ENCODE measurements around the gene GLI3.

The GLI3 gene

DNA sequence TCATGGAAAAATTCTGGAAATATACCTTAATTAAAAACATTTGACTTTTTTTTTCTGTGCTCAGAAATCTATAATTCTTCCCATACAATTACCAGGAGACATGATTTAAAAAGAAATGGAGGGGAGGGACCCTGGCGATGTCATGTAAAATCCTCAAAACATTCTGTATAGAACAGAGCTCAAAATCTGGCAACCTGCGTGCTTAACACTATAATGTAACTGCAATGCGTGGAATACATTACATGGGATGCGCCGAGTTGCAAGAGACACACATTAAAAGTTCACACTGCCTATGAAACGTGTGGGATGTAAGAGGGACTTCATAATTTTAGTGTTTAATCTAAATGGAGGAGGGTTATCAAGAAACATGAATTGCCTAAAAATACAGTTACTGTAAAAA lies 215.0 kb downstream of the GLI3 start:
- no peak for DNase-seq
- Mint-ChIP-seq H3K27me3 (no peaks in the 10 kb centered on the region), H3K27ac (no peak overlapping the region), H3K4me3 (no peak overlapping the region), H3K4me1 (no peaks in the 10 kb centered on the region), H3K36me3 (no peaks in the 10 kb centered on the region), H3K9me3 (no peaks in the 10 kb centered on the region)
- CTCF ChIA-PET = no interaction called here

DNA sequence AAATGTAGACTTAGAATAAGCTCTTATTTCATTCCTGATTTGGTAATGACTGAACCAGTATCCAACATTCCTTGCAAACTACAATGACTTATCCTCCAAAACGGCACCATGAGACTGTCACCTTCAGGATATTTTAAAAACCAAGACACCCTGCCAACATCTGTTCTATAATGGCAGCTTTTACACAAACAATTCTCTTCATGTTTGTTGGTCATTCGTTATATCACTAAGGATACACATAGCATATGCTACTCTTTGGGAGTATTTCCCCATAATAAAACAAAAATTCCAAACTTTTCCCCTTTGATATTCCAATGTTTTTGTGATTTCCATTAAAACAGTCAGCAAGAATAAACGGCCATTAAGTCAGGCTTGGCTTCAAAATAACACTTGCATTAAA lies 215.4 kb downstream of the GLI3 start:
- Mint-ChIP-seq H3K4me1 (no peaks in the 10 kb centered on the region), H3K27me3 (no peaks in the 10 kb centered on the region), H3K4me3 (no peak overlapping the region), H3K9me3 (no peaks in the 10 kb centered on the region), H3K36me3 (no peaks in the 10 kb centered on the region), H3K27ac (no peak overlapping the region)
- DNase-seq = no peak
- CTCF ChIA-PET = no interaction called here

DNA sequence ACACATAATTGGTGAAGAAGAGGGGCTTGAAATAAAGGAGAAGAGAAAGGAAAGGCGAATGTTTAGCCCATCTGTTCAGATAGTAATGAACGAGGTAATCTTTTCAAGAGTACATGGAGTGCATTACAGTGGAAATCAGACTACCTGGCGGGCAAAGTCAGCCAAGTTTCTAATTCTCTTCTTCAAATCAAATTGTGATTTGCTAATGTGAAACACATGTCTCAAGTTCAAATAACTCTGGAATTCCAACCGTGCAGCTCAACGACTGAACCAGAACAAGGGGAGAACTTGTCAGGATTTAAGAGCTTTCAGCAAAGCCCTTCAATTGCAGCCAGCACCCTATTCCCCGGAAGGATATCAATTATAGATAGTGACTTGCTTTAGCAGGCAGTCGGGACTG lies 216.9 kb downstream of the GLI3 start:
- Mint-ChIP-seq H3K4me3 (no peak overlapping the region), H3K27ac (no peak overlapping the region), H3K9me3 (no peaks in the 10 kb centered on the region), H3K36me3 (no peaks in the 10 kb centered on the region), H3K27me3 (no peaks in the 10 kb centered on the region), H3K4me1 (no peaks in the 10 kb centered on the region)
- DNase-seq = no peak
- CTCF ChIA-PET = no interaction called here

DNA sequence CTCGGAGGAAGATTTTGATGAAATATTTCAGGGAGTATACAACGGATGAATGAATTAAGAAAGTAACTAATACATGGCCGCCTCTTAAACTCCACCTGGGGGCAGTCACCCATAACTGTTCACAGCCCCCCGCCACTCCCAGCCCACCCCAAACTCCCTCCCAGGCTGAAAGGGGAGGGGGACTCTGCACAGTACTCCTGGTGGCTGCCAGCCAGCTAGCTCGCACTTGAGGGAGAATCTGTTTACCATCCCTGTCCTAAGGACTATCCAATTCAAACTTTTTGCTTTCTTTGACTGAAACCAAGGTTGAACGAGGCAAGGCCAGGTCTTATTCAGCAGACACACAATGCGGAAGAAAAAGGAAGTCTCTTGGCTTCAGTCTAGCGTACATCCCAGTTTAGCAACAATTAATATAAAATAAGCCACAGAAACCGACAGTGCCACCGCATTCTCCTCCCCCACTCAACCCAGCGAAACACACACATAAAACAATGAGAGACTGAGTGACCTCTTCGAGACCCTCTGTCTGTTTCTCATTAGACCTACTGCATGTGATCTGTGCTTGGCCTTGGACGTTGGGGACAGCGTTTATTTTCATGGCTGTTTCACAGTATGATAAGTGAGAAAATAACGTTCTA lies 219.5 kb downstream of the GLI3 start:
- Mint-ChIP-seq H3K36me3 (no peaks in the 10 kb centered on the region), H3K4me1 (no peaks in the 10 kb centered on the region), H3K4me3 (no peak overlapping the region), H3K27me3 (no peaks in the 10 kb centered on the region), H3K27ac (no peak overlapping the region), H3K9me3 (peaks cover 4% of the 10 kb centered on the region)
- DNase-seq = no peak
- CTCF ChIA-PET = no interaction called here

DNA sequence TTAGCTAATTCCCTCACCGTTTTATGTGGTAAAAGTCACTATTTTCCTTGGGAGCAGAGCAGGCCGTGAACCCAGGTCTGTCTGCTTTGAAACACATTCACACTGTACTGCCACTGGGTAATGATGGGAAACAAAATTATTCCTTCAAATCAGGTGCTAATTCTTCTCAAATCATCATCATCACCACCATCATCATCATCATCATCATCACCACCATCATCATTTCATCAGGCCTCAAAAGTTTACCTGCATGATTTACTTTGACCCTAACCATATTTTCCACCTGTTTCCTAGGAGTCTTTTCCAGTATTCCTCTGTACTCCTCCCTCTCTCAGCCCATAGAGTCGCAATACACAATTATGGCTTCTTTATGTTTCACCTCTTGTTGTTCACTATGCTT lies 220.5 kb downstream of the GLI3 start:
- Mint-ChIP-seq H3K4me1 (no peaks in the 10 kb centered on the region), H3K27ac (no peak overlapping the region), H3K4me3 (no peak overlapping the region)

DNA sequence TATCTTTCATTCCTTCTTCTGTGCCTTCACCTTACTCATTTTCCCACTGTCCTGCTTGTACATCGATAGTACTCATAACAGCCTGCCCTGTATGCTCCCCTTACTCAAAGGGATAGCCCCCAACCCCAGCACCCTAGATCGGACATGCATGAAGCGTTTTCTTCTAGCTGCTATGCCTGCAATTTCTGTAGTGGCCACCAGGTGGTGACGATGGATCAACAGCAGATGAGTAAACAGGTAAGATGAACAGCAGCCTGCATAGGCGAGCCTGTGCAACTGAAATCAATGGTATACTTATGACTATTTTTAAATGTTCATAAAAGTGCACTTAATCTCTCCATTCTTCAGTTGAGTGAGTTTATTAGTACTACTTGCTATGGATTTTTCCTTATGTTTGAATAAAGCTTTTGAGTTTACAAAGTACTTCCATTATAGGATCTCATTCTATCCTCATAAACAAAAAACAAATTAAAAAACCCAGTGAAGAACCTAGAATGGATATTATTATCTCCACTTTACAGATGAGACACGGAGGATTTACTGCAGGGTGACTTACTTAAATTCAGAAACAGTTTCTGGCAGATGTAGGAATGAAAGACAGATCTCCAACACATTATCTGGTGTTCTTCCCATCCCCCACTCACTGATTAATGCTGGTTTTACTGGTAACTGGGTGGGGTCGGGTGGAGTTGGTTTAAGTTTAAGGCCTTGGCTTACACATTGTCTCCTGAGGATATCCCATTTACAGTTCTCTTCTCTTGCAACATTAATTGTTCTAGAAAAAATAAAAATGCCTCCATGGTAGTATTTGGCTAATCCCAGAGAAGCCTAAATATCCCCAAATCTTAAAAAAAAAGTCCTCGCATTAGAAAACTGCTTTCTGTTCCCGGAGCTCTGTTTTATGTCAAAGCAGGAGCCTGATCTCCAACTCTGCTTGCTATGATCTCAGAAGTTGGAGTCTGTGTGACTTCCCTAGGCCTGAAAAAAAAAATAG lies 222.1 kb downstream of the GLI3 start:
- no peaks in the 10 kb centered on the region for H3K36me3 Mint-ChIP-seq
- H3K27me3 Mint-ChIP-seq = no peaks in the 10 kb centered on the region
- no peak overlapping the region for H3K4me3 Mint-ChIP-seq
- peaks cover 4% of the 10 kb centered on the region for H3K9me3 Mint-ChIP-seq
- no peaks in the 10 kb centered on the region for H3K4me1 Mint-ChIP-seq
- CTCF ChIA-PET = interaction anchor here (0.6 to 1.5 kb wide), 4 partner anchors 9 to 861 kb away, joined by 3 read pairs; no protein-coding TSS in a partner anchor
- DNase-seq = peak; percentile 61
- no peak overlapping the region for H3K27ac Mint-ChIP-seq

More for the DNA sequence above, 220.5 kb downstream of the GLI3 start:
- peaks cover 4% of the 10 kb centered on the region for H3K9me3 Mint-ChIP-seq
- CTCF ChIA-PET = no interaction called here
- no peaks in the 10 kb centered on the region for H3K36me3 Mint-ChIP-seq
- no peaks in the 10 kb centered on the region for H3K27me3 Mint-ChIP-seq
- no peak for DNase-seq

DNA sequence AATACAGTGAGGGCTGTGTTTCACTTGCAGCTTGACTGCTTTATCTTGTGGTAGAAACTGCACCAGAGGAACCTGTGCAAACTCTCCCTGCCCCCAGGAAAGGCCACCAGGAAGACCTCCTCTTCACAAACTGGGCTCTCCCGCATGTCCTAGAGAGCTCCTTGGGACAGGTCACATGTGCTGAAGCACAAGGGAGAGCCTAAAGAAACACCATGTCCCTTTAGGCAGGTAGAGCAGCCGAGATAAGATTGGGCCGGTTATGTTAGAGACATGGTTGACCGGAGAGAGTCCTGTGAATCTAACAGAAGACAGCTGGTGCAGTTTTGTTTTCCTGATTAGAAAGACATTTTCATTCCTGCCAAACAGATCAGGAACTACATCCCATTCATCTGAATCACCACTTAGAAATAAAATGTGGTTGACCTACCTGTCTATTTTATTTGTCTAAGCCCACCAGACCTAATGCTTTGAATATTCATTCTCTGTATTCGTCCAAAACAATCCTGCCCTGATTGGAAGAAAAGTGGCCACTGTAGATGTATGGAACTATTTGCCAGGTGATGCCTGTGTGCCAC lies 224.1 kb downstream of the GLI3 start:
- Mint-ChIP-seq H3K4me1 (no peaks in the 10 kb centered on the region), H3K27ac (no peak overlapping the region), H3K9me3 (peaks cover 4% of the 10 kb centered on the region), H3K27me3 (peaks cover 4% of the 10 kb centered on the region), H3K4me3 (no peak overlapping the region), H3K36me3 (no peaks in the 10 kb centered on the region)
- DNase-seq = no peak
- CTCF ChIA-PET = interaction anchor here (0.7 kb wide), 1 partner anchor 864 kb away, joined by 3 read pairs; no protein-coding TSS in a partner anchor

DNA sequence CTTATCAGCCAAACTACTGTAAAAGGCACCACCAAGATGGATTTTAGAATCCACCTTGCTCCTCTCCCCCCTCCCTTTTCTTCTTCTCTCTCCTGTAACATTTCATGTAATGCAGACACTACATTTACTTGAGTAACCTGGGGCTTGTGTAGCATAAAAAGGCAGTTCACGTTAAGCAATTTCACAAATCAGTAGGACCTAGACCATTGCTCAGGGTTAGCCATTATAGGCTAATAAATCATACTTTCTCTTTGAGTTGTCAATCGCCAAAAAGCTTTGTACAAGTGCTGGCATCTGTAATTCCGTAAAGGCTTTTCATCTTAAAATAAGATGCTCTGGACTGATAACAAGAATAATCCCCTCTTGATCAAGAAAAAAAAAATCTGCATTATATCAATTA lies 224.7 kb downstream of the GLI3 start:
- no peaks in the 10 kb centered on the region for H3K4me1 Mint-ChIP-seq
- H3K27ac Mint-ChIP-seq = no peak overlapping the region
- H3K9me3 Mint-ChIP-seq = peaks cover 4% of the 10 kb centered on the region
- H3K4me3 Mint-ChIP-seq = no peak overlapping the region
- H3K27me3 Mint-ChIP-seq = peaks cover 4% of the 10 kb centered on the region
- DNase-seq = no peak
- CTCF ChIA-PET = no interaction called here
- H3K36me3 Mint-ChIP-seq = no peaks in the 10 kb centered on the region

DNA sequence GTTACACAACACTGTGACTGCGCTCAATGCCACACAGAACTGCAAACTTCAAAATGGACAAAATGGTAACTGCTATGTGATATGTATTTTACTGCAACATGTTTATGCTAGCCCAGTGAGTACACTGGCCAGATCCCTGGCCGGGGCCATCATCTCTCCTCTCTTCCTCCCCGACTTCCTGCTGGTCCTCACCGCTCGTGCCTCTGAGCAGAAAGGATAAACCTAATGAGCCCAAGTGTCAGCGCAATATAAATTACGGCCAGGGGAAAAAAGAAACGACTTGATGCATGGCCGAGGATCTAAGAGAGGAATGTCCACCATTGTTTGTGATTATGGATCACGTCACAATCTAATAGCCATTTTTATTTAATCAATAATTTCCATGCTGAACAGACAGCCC lies 225.2 kb downstream of the GLI3 start:
- CTCF ChIA-PET = no interaction called here
- no peak overlapping the region for H3K4me3 Mint-ChIP-seq

DNA sequence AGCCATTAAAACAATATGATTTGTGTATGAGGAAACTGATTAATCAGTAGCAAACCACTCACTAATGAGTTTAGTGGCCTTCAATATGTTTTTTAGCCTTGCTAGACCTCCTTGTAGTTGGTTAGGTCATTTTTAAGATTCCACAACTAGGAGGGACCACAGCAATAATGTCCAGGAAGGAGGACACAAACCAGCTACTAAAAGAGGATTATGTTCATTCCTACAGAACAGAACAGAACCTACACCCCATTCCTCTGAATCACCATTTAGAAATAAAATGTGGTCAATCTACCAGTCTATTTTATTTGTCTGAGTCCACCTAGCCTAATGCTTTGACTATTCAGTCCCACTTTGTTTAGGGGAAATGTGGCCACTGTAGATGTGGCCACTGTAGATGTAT lies 226.3 kb downstream of the GLI3 start:
- no peak for DNase-seq
- Mint-ChIP-seq H3K27ac (no peak overlapping the region), H3K9me3 (peaks cover 4% of the 10 kb centered on the region), H3K36me3 (no peaks in the 10 kb centered on the region), H3K27me3 (peaks cover 4% of the 10 kb centered on the region), H3K4me1 (no peaks in the 10 kb centered on the region), H3K4me3 (no peak overlapping the region)
- CTCF ChIA-PET = no interaction called here

More for the DNA sequence above, 225.2 kb downstream of the GLI3 start:
- Mint-ChIP-seq H3K27me3 (peaks cover 4% of the 10 kb centered on the region), H3K9me3 (peaks cover 4% of the 10 kb centered on the region), H3K4me1 (no peaks in the 10 kb centered on the region), H3K27ac (no peak overlapping the region), H3K36me3 (no peaks in the 10 kb centered on the region)
- DNase-seq = no peak

DNA sequence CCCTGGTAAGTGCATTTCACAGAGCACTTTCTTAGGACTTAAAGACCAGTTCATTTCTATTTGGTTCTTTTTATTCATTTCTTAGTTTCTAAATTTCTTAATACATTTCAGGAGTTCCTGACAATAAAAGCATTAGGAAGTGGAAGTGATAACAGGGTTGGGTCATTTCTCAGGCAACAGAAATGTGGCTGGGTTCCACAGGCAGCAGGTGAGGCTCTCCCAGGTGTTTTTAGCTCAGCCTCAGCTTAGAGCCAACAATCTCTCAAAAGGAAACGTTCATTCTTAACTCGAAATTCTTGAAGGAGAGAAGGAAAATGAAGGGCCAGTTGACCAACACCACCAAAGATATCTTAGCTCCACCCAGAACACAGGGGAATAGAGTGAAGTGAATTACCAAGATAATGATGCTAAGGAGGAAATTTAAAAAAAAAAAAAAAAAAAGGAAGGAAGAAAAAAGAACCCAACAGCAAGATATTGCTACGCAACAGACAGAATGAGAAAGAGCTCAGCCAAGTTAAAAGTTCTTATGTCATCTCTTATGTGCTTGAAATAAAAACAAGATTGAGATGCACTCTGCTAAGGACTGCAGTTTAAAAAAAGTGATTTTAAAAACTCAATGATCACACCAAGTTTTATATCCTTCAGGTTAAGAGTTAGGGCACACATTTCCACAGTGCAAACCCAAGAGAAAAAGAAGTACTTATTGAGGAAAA lies 230.1 kb downstream of the GLI3 start:
- H3K27me3 Mint-ChIP-seq = peaks cover 4% of the 10 kb centered on the region
- H3K4me1 Mint-ChIP-seq = no peaks in the 10 kb centered on the region
- CTCF ChIA-PET = interaction anchor here (1.0 kb wide), 1 partner anchor 8 kb away, joined by 3 read pairs; no protein-coding TSS in a partner anchor
- H3K4me3 Mint-ChIP-seq = no peak overlapping the region
- no peaks in the 10 kb centered on the region for H3K36me3 Mint-ChIP-seq
- H3K27ac Mint-ChIP-seq = no peak overlapping the region
- no peaks in the 10 kb centered on the region for H3K9me3 Mint-ChIP-seq
- DNase-seq = no peak

DNA sequence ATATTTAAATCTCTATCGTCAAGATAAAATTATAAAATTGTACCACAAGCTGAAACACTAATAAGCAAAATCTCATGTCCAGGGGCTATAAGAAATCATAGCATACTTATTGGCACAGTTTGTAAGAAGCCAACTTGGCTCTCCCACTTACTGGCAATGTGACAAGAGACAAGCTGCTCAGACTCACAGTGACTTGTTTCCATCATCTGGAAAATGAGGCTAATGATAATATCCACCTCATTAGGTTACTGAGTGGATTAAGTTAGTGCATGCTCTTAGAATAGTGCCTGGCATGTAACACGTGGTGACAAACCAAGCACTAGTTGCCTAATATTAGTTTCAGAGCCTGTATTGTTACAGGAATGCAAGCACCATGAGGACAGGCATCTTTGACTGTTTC lies 234.4 kb downstream of the GLI3 start:
- Mint-ChIP-seq H3K27me3 (no peaks in the 10 kb centered on the region), H3K4me3 (no peak overlapping the region), H3K27ac (no peak overlapping the region), H3K4me1 (no peaks in the 10 kb centered on the region), H3K36me3 (no peaks in the 10 kb centered on the region), H3K9me3 (no peaks in the 10 kb centered on the region)
- DNase-seq = no peak
- CTCF ChIA-PET = no interaction called here

DNA sequence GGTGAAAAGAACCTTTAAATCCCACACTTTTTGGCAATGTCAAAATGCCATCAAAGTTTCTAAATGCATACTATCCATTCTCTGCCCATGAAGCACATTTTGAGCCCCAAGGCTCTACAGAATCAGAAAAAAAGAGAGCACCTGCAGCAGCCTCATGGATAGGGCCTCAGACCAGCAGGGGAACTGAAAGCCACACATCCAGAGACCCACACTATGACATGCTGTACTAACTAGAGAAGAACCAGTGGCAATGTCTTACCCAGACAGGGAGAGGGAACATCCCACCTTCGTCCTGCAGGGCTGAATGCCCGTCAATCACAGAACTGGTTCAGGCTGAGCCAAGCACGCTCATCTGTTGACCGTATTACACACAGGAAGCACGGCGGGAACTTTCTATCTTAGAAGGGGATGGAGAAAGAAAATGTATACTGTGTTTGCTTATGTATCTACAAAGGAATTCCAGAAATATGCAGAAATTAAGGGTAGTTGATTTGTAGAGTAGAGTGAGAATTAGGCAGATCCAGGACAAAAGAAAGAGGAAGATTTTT lies 237.2 kb downstream of the GLI3 start:
- DNase-seq = no peak
- Mint-ChIP-seq H3K9me3 (no peaks in the 10 kb centered on the region), H3K27me3 (no peaks in the 10 kb centered on the region), H3K4me3 (no peak overlapping the region), H3K36me3 (no peaks in the 10 kb centered on the region), H3K4me1 (no peaks in the 10 kb centered on the region), H3K27ac (no peak overlapping the region)
- CTCF ChIA-PET = interaction anchor here (0.8 kb wide), 1 partner anchor 19 kb away, joined by 3 read pairs; no protein-coding TSS in a partner anchor

DNA sequence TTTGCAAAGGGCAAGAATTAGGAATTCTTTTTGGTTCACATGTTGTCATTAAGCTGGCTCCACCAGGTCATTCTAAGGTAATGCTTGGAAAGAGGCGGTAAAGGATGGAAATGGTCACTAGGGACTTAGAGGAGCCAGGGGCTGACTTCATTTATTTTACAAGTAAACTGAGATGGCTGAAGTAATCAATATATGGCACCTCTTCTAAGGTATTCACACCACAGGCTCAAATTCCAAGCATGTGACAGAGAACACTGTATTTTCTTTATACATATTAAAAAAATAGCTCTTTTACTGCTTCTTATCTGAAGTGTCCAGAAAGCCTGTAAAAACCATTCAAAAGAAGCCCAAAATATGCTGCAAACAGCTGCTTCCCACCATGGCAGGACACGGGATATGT lies 239.0 kb downstream of the GLI3 start:
- CTCF ChIA-PET = interaction anchor here (0.6 to 1.3 kb wide), 2 partner anchors 57 to 260 kb away, joined by 3 read pairs; no protein-coding TSS in a partner anchor
- H3K9me3 Mint-ChIP-seq = no peaks in the 10 kb centered on the region

More for the DNA sequence above, 239.0 kb downstream of the GLI3 start:
- Mint-ChIP-seq H3K27me3 (no peaks in the 10 kb centered on the region), H3K36me3 (no peaks in the 10 kb centered on the region), H3K4me1 (no peaks in the 10 kb centered on the region), H3K27ac (no peak overlapping the region), H3K4me3 (no peak overlapping the region)
- DNase-seq = no peak
